T-cell (primary cell): ENCODE measurements around the gene NPIPB6. TPM values are rescaled to one million over a fixed set of nuclear protein-coding genes. Genes with fewer than 3 reads are reported as not detected.

Source experiments
- ATAC-seq, 4 experiments: fragments of 200-7000 bp in 3 of 4; fragments of 150-1000 bp in 1 of 4; cut with Tn5 transposase; replicated peaks in 1 of 4; 1 replicate in 3 of 4; 2 replicates in 1 of 4; pipeline ENCODE4 v1.10.0; 2021; ENCODE audit warnings: moderate library complexity in 3 of 4, mild to moderate bottlenecking in 2 of 4, moderate number of reproducible peaks in 1 of 4
- CTCF ChIA-PET, 2 donors: fragments of 300-600 bp; sonication (Branson Sonifier 250); formaldehyde crosslinking; loops; one replicate each; lab custom pipeline; 2022; ENCODE audit warnings: antibody characterized with exemption in 2 of 2; lab: Charles Lee
- POLR2A ChIA-PET, 2 donors: fragments of 300-600 bp; sonication (Branson Sonifier 250); formaldehyde crosslinking; loops; one replicate each; lab custom pipeline; 2022; ENCODE audit warnings: antibody characterized with exemption in 2 of 2; lab: Charles Lee
- DNase-seq, 35 experiments: peaks; one replicate each; pipeline versions ENCODE4 v3.0.0 to v3.0.0-alpha.2; 2013 to 2023
- H3K27ac ChIP-seq: one replicate; pipeline ENCODE4 v1.5.1; 2013; ENCODE audit warnings: low read length
- H3K27me3 ChIP-seq, 2 experiments: replicated peaks in 1 of 2; 1 replicate in 1 of 2; 2 replicates in 1 of 2; pipeline versions ENCODE4 v1.6.1 to v1.7.0; 2013; ENCODE audit warnings: low read length in 1 of 2, mixed read lengths in 1 of 2; ENCODE audit not compliant: control insufficient read depth in 2 of 2, insufficient read depth in 2 of 2; ENCODE audit errors: extremely low read depth in 1 of 2
- H3K36me3 ChIP-seq, 2 donors: 1 replicate in 1 of 2; 2 replicates in 1 of 2; pipeline versions ENCODE4 v1.6.1 to v1.7.0; 2013; ENCODE audit warnings: low read length in 1 of 2; ENCODE audit not compliant: control insufficient read depth in 2 of 2, insufficient read depth in 1 of 2; ENCODE audit errors: extremely low read depth in 1 of 2
- H3K4me1 ChIP-seq, 2 experiments: 1 replicate in 1 of 2; 2 replicates in 1 of 2; pipeline versions ENCODE4 v1.6.1 to v1.7.0; 2013; ENCODE audit warnings: low read length in 2 of 2, mixed read lengths in 1 of 2; ENCODE audit not compliant: insufficient read depth in 2 of 2, control insufficient read depth in 1 of 2; ENCODE audit errors: extremely low read depth in 1 of 2
- H3K4me3 ChIP-seq, 2 donors: 1 replicate in 1 of 2; 2 replicates in 1 of 2; pipeline versions ENCODE4 v1.5.1 to v1.7.0; 2013; ENCODE audit warnings: mild to moderate bottlenecking in 2 of 2, low read length in 1 of 2, moderate library complexity in 1 of 2; ENCODE audit not compliant: control insufficient read depth in 1 of 2; ENCODE audit errors: extremely low read depth in 1 of 2
- H3K9me3 ChIP-seq: 2 replicates; pipeline ENCODE4 v1.7.0; 2013
- H3K27ac Mint-ChIP-seq, 2 donors: one replicate each; pipeline ENCODE4 v1.8.0; 2020 to 2021; ENCODE audit warnings: mild to moderate bottlenecking in 2 of 2, mixed read lengths in 2 of 2
- H3K27me3 Mint-ChIP-seq, 2 donors: one replicate each; pipeline ENCODE4 v1.8.0; 2021 to 2022; ENCODE audit warnings: mixed read lengths in 2 of 2
- H3K36me3 Mint-ChIP-seq: one replicate; pipeline ENCODE4 v1.8.0; 2021; ENCODE audit warnings: mixed read lengths
- H3K4me1 Mint-ChIP-seq, 3 donors: one replicate each; pipeline ENCODE4 v1.8.0; 2020 to 2022; ENCODE audit warnings: mixed read lengths in 3 of 3, mild to moderate bottlenecking in 1 of 3
- H3K4me3 Mint-ChIP-seq, 3 donors: one replicate each; pipeline ENCODE4 v1.8.0; 2020 to 2022; ENCODE audit warnings: mild to moderate bottlenecking in 3 of 3, mixed read lengths in 3 of 3, moderate library complexity in 3 of 3
- H3K9me3 Mint-ChIP-seq, 3 donors: one replicate each; pipeline ENCODE4 v1.8.0; 2020 to 2022; ENCODE audit warnings: mixed read lengths in 3 of 3
- WGBS: methylation state at CpG from one replicate; pipeline ENCODE4 v1.1.5; 2013; ENCODE audit warnings: missing lambda C conversion rate; ENCODE audit not compliant: insufficient coverage; 5-methylcytosine and 5-hydroxymethylcytosine counted together
- total RNA-seq, 35 experiments: library from RNA in 6 of 35; stranded (reverse) in 6 of 35; fragments of 120-200 nt in 1 of 35; gene quantifications; one replicate each; pipeline versions ENCODE4 v1.2.1 to v1.2.4 and lab custom pipeline; 2013 to 2026

NPIPB6 gene
- total RNA-seq, 5 donors from 2014 or later (not counting 1 experiment from before 2014, with no cell fraction given): 0.70 to 4.6 (median 3.2) TPM

GRCh38 chr16:28324887-28325279 is 38.4 kb downstream of the NPIPB6 start:
- Histone ChIP-seq H3K4me3 (no peak overlapping the region), H3K27ac (no peak overlapping the region), H3K4me1 (peaks cover 0 to 12% of the 10 kb centered on the region in 2 experiments), H3K36me3 (peaks cover 0 to 11% of the 10 kb centered on the region in 2 donors), H3K27me3 (peaks cover 0 to 3% of the 10 kb centered on the region in 2 experiments), H3K9me3 (no peaks in the 10 kb centered on the region)
- peaks cover 2% of the 10 kb centered on the region for H3K36me3 Mint-ChIP-seq
- WGBS: 50% methylated on average over 1 of the region's 3 CpGs
- H3K9me3 Mint-ChIP-seq: no peaks in the 10 kb centered on the region
- ChIA-PET CTCF (no interaction called here), POLR2A (interaction anchor here (0.6 kb wide), 2 partner anchors 43 to 46 kb away, joined by 3 to 9 read pairs; no protein-coding TSS in a partner anchor)
- H3K27me3 Mint-ChIP-seq: no peaks in the 10 kb centered on the region
- H3K4me3 Mint-ChIP-seq: no peak overlapping the region
- no peak overlapping the region for H3K27ac Mint-ChIP-seq
- peaks cover 2 to 7% (median 5%) of the 10 kb centered on the region in 3 donors for H3K4me1 Mint-ChIP-seq
- ATAC-seq (no peak), DNase-seq (no peak)

GRCh38 chr16:28324235-28324886 is 38.9 kb downstream of the NPIPB6 start:
- H3K27me3 ChIP-seq: peaks cover 0 to 3% of the 10 kb centered on the region in 2 experiments
- 92% methylated on average over 2 of the region's 5 CpGs for WGBS
- H3K4me3 ChIP-seq: no peak overlapping the region
- Mint-ChIP-seq H3K36me3 (peaks cover 6% of the 10 kb centered on the region), H3K4me1 (peaks cover 2 to 7% (median 5%) of the 10 kb centered on the region in 3 donors), H3K4me3 (no peak overlapping the region), H3K27me3 (no peaks in the 10 kb centered on the region), H3K9me3 (no peaks in the 10 kb centered on the region), H3K27ac (peak overlapping the region in 1 of 2 donors; percentile 39)
- CTCF ChIA-PET: no interaction called here
- peaks cover 2 to 16% of the 10 kb centered on the region in 2 donors for H3K36me3 ChIP-seq
- H3K9me3 ChIP-seq: no peaks in the 10 kb centered on the region
- no peak overlapping the region for H3K27ac ChIP-seq
- no peak for ATAC-seq
- POLR2A ChIA-PET: interaction anchor here in 1 of 2 donors (0.6 kb wide), 1 partner anchor 45 kb away, joined by 3 read pairs; no protein-coding TSS in a partner anchor
- no peak for DNase-seq
- H3K4me1 ChIP-seq: peaks cover 0 to 12% of the 10 kb centered on the region in 2 experiments

DNA sequence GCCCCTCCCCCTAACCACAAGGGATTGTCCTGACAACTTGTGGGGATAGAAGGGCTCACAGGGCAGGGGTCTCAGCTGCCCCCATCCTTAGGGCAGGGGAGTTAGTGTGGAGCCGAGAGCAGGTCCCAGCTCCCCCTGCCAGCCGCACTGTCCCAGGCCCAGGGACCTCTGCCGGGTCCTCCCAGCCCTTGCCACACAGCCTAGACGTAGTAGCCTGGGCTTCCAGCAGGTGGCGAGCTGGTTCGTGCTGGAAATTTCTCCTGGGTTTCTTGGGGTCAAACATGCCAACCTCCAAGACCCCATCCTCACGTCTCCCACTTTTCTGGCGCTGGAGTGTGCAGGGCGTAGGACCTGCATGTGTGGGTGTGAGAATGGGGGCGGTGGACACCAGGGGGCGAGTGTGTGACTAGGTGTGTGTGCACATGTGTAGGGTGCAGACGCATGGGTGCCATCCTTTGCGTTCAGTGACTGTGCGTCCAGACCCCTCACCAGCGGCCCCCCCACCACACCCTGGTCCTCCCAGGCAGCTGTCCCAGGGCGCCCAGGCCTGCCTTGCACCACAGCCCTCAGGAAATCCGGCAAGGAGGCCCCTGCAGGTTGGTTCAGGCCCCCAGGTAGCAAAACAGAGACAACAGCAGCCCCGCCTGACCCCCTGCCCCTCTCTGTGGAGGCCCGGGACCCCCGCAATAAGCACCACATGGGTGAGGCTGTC is 41.5 kb downstream of the NPIPB6 start:
- POLR2A ChIA-PET: no interaction called here
- Histone ChIP-seq H3K27ac (no peak overlapping the region), H3K36me3 (peaks cover 10 to 32% of the 10 kb centered on the region in 2 donors), H3K9me3 (no peaks in the 10 kb centered on the region), H3K4me1 (peaks cover 3 to 28% of the 10 kb centered on the region in 2 experiments), H3K27me3 (peaks cover 0 to 3% of the 10 kb centered on the region in 2 experiments), H3K4me3 (no peak overlapping the region)
- H3K9me3 Mint-ChIP-seq: no peaks in the 10 kb centered on the region
- 62% methylated on average over 10 of the region's 20 CpGs for WGBS
- CTCF ChIA-PET: interaction anchor here (0.5 to 1.0 kb wide), 3 partner anchors 26 to 44 kb away, joined by 3 to 8 read pairs (median 4); no protein-coding TSS in a partner anchor
- peaks cover 6 to 7% (median 7%) of the 10 kb centered on the region in 3 donors for H3K4me1 Mint-ChIP-seq
- H3K4me3 Mint-ChIP-seq: no peak overlapping the region
- no peaks in the 10 kb centered on the region for H3K27me3 Mint-ChIP-seq
- peak in 3 of 4 experiments; percentile 39 to 62 (median 46) for ATAC-seq
- peak in 14 of 35 experiments; percentile 13 to 55 (median 30) for DNase-seq
- no peak overlapping the region for H3K27ac Mint-ChIP-seq
- peaks cover 13% of the 10 kb centered on the region for H3K36me3 Mint-ChIP-seq

DNA sequence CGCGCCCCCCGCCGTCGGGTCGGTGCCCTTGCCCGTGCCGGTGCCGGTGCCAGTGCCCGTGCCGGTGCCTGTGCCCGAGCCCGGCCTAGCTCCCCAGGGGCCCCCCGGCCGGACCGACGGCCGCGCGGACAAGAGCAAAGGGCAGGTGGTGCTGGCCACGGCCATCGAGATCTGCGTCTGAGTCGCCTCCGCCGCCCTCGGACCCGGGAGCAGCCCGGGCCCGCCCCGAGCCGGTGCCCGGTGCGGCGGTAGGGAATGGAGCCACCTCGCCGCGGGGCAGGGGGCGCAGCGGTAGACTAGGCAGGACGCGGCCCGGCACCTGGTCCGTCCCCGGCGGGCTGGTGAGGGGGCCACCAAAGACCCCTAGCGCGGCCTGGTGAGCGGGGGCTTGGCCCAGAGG is 42.6 kb downstream of the NPIPB6 start:
- POLR2A ChIA-PET: no interaction called here
- H3K4me3 ChIP-seq: no peak overlapping the region
- peaks cover 6 to 39% of the 10 kb centered on the region in 2 experiments for H3K4me1 ChIP-seq
- no peaks in the 10 kb centered on the region for H3K9me3 ChIP-seq
- Mint-ChIP-seq H3K9me3 (no peaks in the 10 kb centered on the region), H3K4me1 (peaks cover 8 to 16% (median 8%) of the 10 kb centered on the region in 3 donors), H3K27ac (no peak overlapping the region), H3K27me3 (no peaks in the 10 kb centered on the region), H3K36me3 (peaks cover 13% of the 10 kb centered on the region), H3K4me3 (no peak overlapping the region)
- H3K27me3 ChIP-seq: peaks cover 0 to 3% of the 10 kb centered on the region in 2 experiments
- ATAC-seq (no peak), DNase-seq (no peak)
- no peak overlapping the region for H3K27ac ChIP-seq
- WGBS: 95% methylated on average over 39 of the region's 49 CpGs
- CTCF ChIA-PET: no interaction called here
- peaks cover 10 to 36% of the 10 kb centered on the region in 2 donors for H3K36me3 ChIP-seq

DNA sequence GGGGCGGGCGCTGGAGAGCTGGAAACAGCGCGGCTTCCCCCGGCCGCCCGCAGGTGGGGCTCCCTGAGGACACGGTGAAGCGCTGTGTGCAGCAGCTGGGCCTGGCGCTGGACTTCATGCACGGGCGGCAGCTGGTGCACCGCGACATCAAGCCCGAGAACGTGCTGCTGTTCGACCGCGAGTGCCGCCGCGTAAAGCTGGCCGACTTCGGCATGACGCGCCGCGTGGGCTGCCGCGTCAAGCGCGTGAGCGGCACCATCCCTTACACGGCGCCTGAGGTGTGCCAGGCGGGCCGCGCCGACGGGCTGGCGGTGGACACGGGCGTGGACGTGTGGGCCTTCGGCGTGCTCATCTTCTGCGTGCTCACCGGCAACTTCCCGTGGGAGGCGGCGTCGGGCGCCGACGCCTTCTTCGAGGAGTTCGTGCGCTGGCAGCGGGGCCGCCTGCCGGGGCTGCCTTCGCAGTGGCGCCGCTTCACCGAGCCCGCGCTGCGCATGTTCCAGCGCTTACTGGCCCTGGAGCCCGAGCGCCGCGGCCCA is 43.2 kb downstream of the NPIPB6 start:
- peaks cover 10 to 36% of the 10 kb centered on the region in 2 donors for H3K36me3 ChIP-seq
- DNase-seq: no peak
- Mint-ChIP-seq H3K27ac (no peak overlapping the region), H3K9me3 (no peaks in the 10 kb centered on the region), H3K36me3 (peaks cover 13% of the 10 kb centered on the region), H3K4me1 (peaks cover 11 to 20% (median 12%) of the 10 kb centered on the region in 3 donors), H3K4me3 (no peak overlapping the region), H3K27me3 (no peaks in the 10 kb centered on the region)
- no peak overlapping the region for H3K4me3 ChIP-seq
- no peaks in the 10 kb centered on the region for H3K9me3 ChIP-seq
- H3K4me1 ChIP-seq: peaks cover 6 to 45% of the 10 kb centered on the region in 2 experiments
- H3K27ac ChIP-seq: no peak overlapping the region
- POLR2A ChIA-PET: no interaction called here
- WGBS: 96% methylated on average over 66 of the region's 73 CpGs
- H3K27me3 ChIP-seq: peaks cover 0 to 3% of the 10 kb centered on the region in 2 experiments
- CTCF ChIA-PET: interaction anchor here in 1 of 2 donors (1.2 kb wide), 1 partner anchor 42 kb away, joined by 3 read pairs; no protein-coding TSS in a partner anchor
- ATAC-seq: no peak

DNA sequence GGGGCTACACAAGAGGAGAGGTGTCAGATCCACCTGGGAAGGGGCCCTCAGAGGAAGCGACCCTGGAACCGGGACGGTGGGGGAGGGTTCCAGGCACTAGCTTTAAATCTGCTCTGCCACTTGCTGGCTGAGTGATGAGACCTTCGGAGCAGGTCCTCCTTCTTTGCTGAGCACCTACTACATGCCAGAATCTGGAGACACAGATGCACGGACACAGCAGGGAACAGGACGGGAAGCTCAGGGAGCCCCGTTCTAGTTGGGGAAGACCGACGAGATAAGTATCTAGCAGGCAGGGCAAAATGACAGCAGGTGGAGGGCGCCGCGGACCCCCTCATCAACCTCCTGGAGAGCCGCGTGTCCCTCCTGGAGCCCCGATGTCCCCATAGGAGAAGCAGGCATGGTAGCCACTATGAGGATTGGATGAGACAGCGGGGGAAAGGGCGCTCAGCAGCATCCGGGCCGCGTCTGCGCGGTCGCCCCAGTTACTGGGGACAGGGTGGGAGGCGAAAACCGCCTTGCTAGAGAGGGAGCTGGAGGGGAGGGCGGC is 43.8 kb downstream of the NPIPB6 start:
- peaks cover 13% of the 10 kb centered on the region for H3K36me3 Mint-ChIP-seq
- CTCF ChIA-PET: interaction anchor here in 1 of 2 donors (1.2 kb wide), 1 partner anchor 42 kb away, joined by 3 read pairs; no protein-coding TSS in a partner anchor
- Histone ChIP-seq H3K36me3 (peaks cover 10 to 36% of the 10 kb centered on the region in 2 donors), H3K4me1 (peaks cover 6 to 50% of the 10 kb centered on the region in 2 experiments), H3K27me3 (peaks cover 0 to 3% of the 10 kb centered on the region in 2 experiments), H3K4me3 (no peak overlapping the region), H3K27ac (no peak overlapping the region), H3K9me3 (no peaks in the 10 kb centered on the region)
- ATAC-seq (no peak), DNase-seq (no peak)
- WGBS: 95% methylated on average over 24 of the region's 26 CpGs
- no peak overlapping the region for H3K27ac Mint-ChIP-seq
- H3K9me3 Mint-ChIP-seq: no peaks in the 10 kb centered on the region
- no peaks in the 10 kb centered on the region for H3K27me3 Mint-ChIP-seq
- POLR2A ChIA-PET: no interaction called here
- no peak overlapping the region for H3K4me3 Mint-ChIP-seq
- H3K4me1 Mint-ChIP-seq: peaks cover 13 to 25% (median 18%) of the 10 kb centered on the region in 3 donors
